Measurements from ENCODE around the gene ANKUB1.

The ANKUB1 gene

GRCh38 chr3:149808209-149808829 is 16.0 kb upstream of the ANKUB1 start:
- peak; percentile 29 to 76 for DNase-seq

DNA sequence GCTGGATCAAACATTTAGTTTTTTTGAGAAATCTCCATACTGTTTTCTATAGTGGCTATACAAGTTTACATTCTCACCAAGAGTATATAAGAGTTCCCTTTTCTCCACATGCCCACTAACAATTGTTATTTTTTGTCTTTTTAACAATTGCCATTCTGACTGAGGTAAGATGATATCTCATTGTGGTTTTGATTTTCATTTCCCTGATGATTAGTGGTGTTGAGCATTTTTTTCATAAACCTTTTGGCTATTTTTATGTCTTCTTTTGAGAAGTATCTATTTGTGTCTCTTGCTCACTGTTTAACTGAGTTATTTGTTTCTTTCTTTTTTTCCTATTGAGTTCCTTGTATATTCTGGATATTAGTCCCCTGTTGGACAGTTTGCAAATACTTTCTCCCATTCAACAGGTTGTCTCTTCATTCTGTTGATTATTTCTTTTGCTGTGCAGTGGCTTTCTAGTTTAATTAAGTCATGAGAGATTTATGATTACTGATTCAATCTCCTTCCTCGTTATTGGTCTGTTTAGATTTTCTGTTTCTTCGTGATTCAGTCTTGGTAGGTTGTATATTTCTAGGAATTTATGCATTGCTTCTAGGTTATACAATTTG is 13.9 kb upstream of the ANKUB1 start:
- no peak for DNase-seq

DNA sequence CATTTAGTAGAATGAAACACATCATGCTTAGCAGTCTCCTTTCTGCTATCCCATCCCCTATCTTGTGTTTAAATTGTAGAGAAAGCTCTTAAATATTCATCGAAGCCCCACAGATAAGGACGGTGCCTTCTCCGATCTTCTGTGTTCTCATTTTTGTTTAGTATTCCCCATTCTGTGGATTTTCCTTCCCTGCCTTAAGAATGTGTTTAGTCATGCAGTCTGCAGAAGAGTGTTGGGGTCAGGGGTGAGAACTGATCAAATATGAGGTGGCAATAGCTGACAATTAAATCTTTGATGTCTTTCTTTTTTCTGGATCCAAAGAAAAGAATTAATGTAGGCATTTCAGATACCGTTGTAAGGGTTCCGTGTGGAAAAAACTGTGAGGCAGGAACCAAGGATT is 9.3 kb upstream of the ANKUB1 start:
- DNase-seq = no peak

DNA sequence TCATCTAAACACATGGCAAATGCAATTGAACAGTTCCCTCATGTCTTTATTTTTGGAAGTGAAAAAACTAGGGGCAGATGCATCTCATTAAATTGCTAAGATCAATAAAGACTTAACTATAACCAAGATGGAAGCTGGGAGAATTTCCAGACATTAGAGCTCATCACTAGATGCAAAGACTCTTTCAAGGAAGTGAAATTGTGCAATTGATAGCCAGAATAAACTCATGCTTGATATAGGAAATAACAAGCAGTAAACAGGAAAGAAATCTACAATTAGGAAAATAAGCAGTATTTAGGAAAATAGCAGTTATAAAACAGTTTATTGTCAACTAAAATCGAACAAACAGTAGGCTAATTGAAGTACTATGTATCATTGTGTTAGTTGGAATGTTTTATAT is 8.8 kb upstream of the ANKUB1 start:
- DNase-seq = no peak

- DNase-seq = no peak
Measured at GRCh38 chr3:149800693-149801092, 8.3 kb upstream of the ANKUB1 start.

DNA sequence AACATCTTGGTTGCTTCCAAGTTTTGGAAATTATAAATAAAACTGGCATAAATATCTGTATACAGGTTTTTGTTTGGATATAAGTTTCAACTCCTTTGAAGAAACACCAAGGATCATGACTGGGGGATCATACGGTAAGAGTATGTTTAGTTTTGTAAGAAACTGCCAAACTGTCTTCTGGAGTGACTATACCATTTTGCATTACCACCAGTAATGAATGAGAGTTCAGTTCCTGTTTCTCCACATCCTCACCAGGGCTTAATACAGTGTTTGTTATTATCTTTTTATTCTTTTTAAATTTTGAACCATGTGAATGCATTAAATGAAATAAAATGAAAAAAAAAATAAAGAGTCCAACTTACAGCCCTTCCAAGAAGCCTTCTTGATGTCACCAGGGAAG is 3.7 kb upstream of the ANKUB1 start:
- no peak for DNase-seq

DNA sequence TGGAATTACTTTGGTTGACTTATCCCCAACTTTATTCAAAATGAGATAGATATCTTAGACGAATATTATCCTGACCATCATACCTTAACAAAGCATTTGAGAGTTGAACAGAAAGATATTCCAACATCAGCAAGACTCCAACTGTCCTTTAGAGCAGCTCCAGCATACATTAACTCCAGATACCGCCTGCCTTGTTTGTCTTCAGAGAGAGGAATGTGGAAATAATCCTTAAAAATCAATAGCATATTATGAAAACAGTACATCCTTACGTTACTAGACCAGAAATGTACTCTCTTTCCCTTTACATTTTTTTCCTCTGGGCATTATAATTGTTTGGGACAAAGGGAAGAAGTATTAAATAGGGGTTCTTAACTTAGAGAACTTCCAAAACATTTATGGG is 1.7 kb downstream of the ANKUB1 start:
- DNase-seq = no peak

DNA sequence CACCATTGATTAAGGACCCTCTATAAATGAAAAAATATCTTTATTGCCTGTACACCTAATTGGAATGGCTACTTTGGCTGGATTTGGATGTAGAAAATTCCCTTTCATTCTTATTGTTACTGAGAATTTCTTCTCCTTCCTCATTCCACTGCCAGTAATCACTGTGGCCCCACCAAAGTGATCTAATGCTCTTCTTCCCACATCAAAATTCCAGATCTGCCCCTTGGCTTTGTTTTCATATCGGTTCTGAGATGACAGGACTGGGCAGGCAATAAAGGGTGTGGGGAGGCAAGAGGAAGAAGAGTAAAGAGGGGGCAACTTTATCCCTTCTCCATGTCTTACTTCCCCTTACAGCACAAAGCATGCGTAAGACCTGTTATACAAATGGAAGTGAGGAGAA is 2.1 kb downstream of the ANKUB1 start:
- no peak for DNase-seq

DNA sequence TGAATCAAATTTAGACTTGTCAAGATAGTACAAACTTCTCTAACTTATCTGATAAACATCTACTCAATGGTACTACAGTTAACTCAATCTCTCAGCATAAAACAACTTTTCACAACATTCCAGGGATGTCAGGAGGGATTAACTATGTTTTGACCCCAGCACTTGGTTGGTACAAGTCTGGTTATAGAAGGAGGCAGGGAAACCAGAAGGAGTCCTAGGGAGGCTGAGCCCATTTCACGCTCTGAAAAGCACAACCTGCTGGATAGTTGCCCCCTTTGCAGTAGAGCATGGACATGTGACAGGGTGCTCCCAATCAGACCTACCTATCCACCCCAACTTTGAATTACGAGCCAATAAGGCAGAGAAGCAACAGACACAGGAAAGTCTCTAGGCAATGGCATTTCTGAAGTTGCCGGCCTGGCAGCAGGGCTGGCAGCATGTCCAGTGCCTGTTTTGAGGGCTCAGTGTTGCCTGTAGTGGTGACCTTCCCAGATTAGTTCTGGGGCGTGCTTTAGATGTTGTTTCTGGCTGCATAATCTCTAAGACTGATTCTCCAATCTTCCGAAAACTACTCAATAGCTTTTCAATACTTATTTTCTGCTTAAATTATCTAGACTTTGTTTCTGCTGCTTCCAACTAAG is 8.2 kb downstream of the ANKUB1 start:
- DNase-seq = no peak

DNA sequence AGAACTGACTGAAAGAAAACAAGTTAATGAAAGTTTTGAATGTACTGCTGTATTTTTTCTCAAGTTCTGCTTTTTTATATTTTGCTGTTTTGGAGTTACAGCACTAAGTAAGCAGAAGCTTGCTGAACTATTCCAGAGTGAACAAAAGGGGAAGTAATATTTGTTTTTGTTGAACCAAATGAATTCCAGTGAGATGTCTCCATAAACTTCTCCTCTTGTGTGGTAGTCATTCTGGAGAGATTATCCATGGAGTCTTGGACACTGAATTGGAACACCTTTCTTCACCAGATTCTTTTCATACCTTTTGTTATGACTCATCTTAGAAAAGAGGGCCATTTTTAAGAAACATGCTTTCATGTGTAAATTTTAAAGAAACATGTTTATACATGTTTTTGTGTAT is 8.8 kb downstream of the ANKUB1 start:
- DNase-seq = no peak

- DNase-seq = no peak
Measured at GRCh38 chr3:149781741-149782140, 10.6 kb downstream of the ANKUB1 start.

DNA sequence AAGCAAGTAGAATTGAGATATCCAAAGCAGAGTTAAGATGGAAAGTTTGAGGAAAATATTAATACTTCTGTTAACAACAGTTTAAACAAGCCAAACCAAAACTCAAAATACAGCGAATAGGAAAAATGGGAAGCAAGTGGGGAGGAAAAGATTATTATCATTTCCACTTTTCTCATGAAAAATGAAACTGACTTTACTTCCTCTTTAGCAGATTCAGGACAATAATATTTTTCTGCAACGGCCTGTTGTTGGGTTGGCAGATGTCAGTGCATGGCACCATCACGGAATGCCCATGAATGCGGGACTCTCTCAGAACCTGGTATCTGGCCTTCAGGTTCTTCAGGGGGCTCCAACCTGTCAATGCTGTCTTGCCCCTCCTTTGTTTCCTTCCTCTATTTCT is 11.1 kb downstream of the ANKUB1 start:
- no peak for DNase-seq

DNA sequence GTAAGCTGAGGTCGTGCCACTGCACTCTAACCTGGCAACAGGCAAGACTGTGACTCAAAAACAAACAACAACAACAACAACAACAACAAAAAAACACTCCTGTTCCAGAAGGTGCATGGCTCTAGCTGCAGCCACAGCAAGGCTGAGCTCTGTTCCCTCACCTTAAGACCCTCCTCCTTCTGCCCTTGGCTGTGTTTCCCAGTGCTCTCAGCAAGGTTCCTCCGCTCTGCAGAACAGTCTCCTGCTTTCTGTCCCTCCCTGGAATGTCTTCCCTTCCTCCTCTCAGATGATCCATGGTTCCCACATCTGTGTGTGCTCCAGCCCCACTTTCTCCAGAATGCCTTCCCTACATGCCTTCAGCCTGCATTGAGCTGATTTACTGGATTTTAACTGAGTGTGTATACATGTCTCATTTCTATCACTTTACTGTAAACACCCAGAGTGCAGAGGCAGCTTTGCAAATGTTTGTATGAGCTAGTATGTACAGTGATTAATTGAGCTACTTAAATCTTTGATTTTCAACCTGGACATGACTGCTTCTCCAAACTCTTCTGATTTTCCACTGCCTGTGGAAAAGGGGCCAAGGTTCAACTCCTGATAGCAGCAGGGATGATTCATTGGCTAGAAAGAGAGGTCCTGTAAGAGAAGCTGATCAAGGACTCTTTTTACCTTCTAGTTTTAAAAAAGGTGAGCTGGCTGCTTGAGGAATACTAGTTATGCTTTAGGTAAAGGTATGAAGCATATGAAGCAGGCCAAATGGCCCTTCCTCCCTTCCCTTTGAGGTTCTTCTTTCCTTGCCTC is 14.7 kb downstream of the ANKUB1 start:
- DNase-seq = no peak

DNA sequence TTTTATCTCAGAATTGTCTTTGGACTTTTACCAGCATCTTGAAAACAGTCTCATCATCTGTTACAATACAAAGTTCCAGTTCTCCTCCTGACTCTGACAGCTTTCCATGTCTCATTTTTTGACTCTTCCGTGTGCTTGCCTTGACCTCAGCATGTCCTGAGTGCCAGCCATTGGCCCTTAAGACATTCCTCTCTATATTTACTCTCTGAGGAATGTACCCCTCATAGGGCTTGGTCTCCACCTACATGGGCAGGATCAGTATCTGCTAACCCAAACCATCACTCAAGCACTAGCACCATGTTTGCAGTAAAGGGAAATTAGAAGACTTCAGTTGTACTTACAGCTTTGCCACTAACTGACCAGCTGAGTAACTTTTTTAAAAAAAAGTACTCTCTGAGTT is 16.2 kb downstream of the ANKUB1 start:
- no peak for DNase-seq

DNA sequence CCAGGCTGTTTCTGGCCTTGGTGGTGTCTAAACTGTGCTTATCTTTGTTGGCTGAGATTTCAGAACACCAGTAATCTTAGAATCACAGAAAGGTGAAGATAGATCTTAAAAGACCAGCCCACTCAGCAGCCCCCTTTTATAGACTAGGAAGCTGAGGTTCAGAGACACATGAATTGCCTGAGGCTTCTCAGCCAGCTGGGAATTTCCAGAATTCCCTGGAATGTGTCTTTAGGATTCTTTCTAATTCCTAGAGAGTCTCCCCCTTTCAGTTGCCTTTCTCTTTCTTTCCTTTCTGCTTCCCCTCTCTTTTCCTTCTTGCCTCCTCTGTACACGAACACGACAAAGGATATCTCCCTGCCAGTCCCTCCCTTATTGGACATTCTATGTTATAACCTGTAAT is 19.5 kb downstream of the ANKUB1 start:
- no peak for DNase-seq

GRCh38 chr3:149771652-149772271 is 20.6 kb downstream of the ANKUB1 start:
- DNase-seq = peak; percentile 24 to 45

DNA sequence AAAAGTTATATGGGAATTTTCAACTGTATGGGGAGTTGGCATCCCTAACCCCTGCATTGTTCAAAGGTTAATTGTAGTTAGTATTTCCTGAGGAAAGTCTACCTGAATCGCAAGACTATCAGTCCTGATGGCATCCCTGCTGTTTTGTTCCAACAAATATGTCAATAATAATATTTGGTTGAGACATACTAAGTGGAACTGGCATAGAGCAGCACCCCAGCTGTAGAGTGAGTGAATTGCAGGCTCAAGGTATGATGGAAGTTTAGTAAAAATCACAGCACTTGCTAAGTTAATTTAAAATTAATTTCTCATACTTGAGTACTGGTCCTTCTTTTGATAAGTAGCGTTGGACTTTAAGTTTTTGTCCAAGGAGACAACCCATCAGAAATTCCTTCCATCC is 22.1 kb downstream of the ANKUB1 start:
- no peak for DNase-seq

- DNase-seq = no peak
Measured at GRCh38 chr3:149768704-149769103, 23.6 kb downstream of the ANKUB1 start.

DNA sequence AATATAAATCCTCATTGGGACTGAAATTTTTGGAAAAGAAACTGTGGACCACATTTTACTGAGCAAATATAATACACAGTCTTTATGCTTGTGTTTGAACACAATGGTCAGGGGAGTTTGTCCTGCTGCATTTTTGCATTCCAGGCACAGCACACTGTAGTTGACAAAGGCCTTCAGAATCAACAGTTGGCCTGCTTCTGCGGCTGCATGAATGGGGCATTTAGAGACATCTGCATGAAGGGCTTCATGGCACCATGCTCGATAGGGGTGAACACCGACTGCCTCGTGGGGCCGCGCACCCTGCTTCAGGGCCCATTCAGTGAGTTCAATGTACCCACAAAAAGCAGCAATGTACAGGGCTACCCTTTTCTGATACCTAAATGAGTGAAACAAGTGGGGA is 24.6 kb downstream of the ANKUB1 start:
- no peak for DNase-seq

DNA sequence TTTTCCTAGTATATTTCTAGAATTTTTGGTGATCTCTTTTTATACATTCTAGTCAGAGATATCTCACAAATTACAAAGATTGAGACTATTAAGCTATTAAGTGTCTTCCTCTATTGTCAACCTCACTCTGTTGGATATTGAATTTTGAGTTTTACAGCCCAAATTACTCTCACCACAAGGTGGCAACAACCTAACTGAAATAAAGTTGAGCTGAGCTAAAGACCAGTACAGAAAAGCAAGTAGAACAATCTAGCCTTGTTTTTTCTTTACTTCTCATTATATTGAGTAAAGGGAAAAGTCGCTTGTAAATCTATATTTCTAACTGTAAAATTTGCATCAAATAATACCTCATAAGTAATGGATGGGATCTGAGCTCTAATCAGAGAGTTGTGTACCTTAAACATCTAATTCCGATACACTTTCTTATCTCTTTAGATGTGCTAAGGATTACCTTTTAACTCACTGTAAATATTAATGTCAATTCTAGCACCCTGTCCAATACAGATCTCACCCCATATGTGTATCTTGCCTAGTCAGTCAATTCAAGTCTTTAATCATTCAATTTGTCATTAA is 26.5 kb downstream of the ANKUB1 start:
- DNase-seq = no peak

DNA sequence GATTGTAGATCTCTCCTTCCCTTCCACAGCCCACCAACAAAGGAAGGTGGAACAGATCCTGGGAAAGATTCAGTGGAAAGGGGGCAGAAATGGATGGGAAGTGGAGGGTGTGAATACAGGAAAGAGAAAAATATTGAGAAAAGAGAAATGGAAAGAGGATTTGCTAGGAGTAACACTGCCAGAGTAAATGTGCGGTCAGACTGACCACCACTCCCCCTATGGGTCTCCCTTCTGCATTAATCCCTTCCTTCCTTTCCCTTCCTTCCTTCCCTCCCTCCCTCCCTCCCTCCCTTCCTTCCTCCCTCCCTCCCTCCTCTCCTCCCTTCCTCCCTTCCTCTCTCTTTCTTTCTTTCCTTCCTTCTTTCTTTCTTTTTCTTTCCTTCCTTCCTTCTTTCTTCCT is 28.1 kb downstream of the ANKUB1 start:
- no peak for DNase-seq

GRCh38 chr3:149763565-149764195 is 28.7 kb downstream of the ANKUB1 start:
- no peak for DNase-seq

DNA sequence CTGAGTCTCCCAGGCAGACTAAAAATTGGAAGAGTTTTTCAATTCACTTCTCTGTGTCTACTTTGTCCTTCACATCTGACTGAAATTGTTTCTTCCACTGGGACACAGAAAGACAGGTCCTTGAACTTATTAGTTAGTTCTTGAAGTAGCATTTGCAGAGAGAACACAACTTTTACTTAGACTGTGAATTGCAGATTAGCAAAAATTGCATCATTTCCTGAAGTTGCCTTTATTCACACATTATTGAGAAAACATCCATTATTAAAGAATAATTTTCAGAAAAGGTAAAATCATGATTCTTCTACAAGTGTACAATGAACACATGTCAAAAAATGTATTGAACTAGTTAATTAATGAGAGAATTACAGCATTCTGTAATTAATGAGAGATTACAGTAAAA is 38.6 kb downstream of the ANKUB1 start:
- DNase-seq = no peak
